H1 (cell line): Measurements from ENCODE around the gene SYNE4.

Experiments
- CREB1 ChIP-seq: IDR thresholded peaks from 2 replicates; pipeline ENCODE4 v1.6.1; 2012; ENCODE audit warnings: inconsistent platforms
- GTF2F1 ChIP-seq: IDR thresholded peaks from 2 replicates; pipeline ENCODE4 v1.6.1; 2012; ENCODE audit warnings: low read depth, low read length, improper control_type of control experiment, borderline replicate concordance
- POLR2AphosphoS5 ChIP-seq: IDR thresholded peaks from 2 replicates; pipeline ENCODE4 v1.6.1; 2011; ENCODE audit warnings: low read depth, low read length
- TF ChIP-seq, protein P1 (sequence below), 3 experiments: IDR thresholded peaks; 1 replicate in 2 of 3; 2 replicates in 1 of 3; pipeline versions ENCODE4 v1.5.1 to v1.6.1; 2011; ENCODE audit warnings: low read length in 3 of 3, mild to moderate bottlenecking in 3 of 3, inconsistent platforms in 2 of 3, low read depth in 1 of 3, moderate library complexity in 1 of 3; ENCODE audit not compliant: insufficient read depth in 1 of 3; ENCODE audit errors: control extremely low read depth in 1 of 3

- TF ChIP-seq POLR2AphosphoS5 = no peak
- TF ChIP-seq, protein P1, sequence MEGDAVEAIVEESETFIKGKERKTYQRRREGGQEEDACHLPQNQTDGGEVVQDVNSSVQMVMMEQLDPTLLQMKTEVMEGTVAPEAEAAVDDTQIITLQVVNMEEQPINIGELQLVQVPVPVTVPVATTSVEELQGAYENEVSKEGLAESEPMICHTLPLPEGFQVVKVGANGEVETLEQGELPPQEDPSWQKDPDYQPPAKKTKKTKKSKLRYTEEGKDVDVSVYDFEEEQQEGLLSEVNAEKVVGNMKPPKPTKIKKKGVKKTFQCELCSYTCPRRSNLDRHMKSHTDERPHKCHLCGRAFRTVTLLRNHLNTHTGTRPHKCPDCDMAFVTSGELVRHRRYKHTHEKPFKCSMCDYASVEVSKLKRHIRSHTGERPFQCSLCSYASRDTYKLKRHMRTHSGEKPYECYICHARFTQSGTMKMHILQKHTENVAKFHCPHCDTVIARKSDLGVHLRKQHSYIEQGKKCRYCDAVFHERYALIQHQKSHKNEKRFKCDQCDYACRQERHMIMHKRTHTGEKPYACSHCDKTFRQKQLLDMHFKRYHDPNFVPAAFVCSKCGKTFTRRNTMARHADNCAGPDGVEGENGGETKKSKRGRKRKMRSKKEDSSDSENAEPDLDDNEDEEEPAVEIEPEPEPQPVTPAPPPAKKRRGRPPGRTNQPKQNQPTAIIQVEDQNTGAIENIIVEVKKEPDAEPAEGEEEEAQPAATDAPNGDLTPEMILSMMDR (IDR thresholded peaks at IDR 0.05; ENCODE audit: control extremely low read depth in 1 of 3, insufficient read depth in 1 of 3, low read depth in 1 of 3, low read length in 3 of 3) = no peak
- TF ChIP-seq GTF2F1 = no peak
- no peak for TF ChIP-seq CREB1
Observed at GRCh38 chr19:36043952-36044351, 35.3 kb upstream of the SYNE4 start.
